Measurements from ENCODE around the gene EPAS1.

Gene EPAS1

DNA sequence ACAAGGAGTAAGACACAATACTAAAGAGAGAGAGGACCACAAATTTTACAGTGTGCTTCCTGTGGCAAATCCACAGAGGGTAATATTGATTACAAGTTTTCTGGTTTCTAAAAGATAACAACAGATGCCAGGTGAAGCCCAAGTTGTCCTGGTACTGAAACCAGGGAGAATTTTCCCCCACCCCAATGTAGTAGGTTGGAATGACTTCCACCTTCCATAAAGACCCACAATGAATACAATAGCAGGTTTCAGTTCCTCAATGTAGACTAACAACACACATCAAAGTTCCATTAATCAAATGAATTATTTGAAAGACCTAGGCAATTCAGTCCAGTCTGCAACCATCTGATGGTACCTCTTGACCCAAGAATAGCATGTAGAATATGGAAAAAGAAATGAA lies 138.1 kb downstream of the EPAS1 start:
- no peak for DNase-seq (ENCODE audit: low read depth in 3 of 3, low spot score in 1 of 3)

DNA sequence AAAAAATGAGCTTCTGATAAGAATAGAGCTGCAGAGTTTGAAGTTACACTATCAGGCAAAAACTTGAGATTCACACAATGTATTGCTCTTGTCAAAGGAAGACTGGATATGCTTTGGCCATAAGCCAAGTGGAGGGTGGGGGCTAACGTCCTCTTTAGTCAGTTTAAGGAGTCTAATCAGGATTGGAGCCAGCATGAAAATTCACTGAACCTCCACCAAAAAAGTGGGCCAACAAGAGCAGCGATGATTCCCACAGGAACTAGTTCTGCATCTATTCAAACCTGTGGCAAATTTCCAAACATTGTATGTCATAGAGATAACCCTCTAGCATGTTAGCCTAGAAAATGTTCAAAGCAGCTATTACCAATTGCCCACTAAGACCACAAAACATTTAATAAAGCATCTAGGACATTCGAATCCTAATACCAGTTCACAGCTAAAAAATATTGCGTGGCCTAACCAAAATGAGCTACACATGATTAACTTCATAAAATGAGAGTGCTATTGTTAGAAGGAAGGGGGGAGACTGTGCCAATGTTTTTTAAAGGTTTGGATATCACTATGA lies 138.7 kb downstream of the EPAS1 start:
- no peak for DNase-seq (ENCODE audit: low read depth in 3 of 3, low spot score in 1 of 3)

Data from stimulated activated CD4-positive, alpha-beta T cell treated with anti-CD3 and anti-CD28 coated beads, TNF-alpha, amount 100 ng/mL, for 1 hour (primary cell).